Natural killer cell treated with Interleukin-12 subunit alpha and Interleukin-12 subunit beta and Interleukin-15 and Interleukin-18, amount 100 ng/mL, for 72 hours (primary cell): ENCODE data around the gene SLC12A8. TPM values are rescaled to one million over a fixed set of nuclear protein-coding genes. Genes with fewer than 3 reads are reported as not detected.

Experiments used
- ATAC-seq, 2 donors: fragments of 150-1000 bp; cut with Tn5 transposase in 1 of 2; sonication (Bioruptor Pico), chemical (Tn5 transposase) in 1 of 2; 2 replicates each; pipeline ENCODE4 v1.10.0; 2021
- DNase-seq: peaks from one replicate; pipeline ENCODE4 v3.0.0; 2022; ENCODE audit warnings: low spot score
- H3K27ac Mint-ChIP-seq, 2 donors: 1 replicate in 1 of 2; 2 replicates in 1 of 2; pipeline ENCODE4 v1.8.0; 2022; ENCODE audit warnings: mixed read lengths in 2 of 2, mild to moderate bottlenecking in 1 of 2, moderate library complexity in 1 of 2
- H3K27me3 Mint-ChIP-seq, 2 donors: 1 replicate in 1 of 2; 2 replicates in 1 of 2; pipeline ENCODE4 v1.8.0; 2022; ENCODE audit warnings: mixed read lengths in 2 of 2
- H3K36me3 Mint-ChIP-seq: one replicate; pipeline ENCODE4 v1.8.0; 2022; ENCODE audit warnings: mixed read lengths
- H3K4me1 Mint-ChIP-seq, 2 donors: 1 replicate in 1 of 2; 2 replicates in 1 of 2; pipeline ENCODE4 v1.8.0; 2022; ENCODE audit warnings: low read depth in 2 of 2, mixed read lengths in 2 of 2, mild to moderate bottlenecking in 1 of 2
- H3K4me3 Mint-ChIP-seq: one replicate; pipeline ENCODE4 v1.8.0; 2022; ENCODE audit warnings: mixed read lengths
- H3K9me3 Mint-ChIP-seq: 2 replicates; pipeline ENCODE4 v1.8.0; 2022; ENCODE audit warnings: mixed read lengths
- total RNA-seq, 2 donors: library from RNA; stranded (reverse); gene quantifications; one replicate each; pipeline ENCODE4 v1.2.3, GENCODE V29; 2022

The SLC12A8 gene
- total RNA-seq: 1 to 10 TPM; 2.7 to 4.7 TPM

GRCh38 chr3:125212509-125213363, at the start of gene SLC12A8:
Gene SLC12A8 (minus strand): TSS chr3:125212748. CDS start chr3:125211349, 1,399 bp downstream.
- Mint-ChIP-seq H3K36me3 (no peaks in the 10 kb centered on the region), H3K9me3 (no peaks in the 10 kb centered on the region), H3K4me3 (peak within 1 kb of the TSS; percentile 29), H3K27me3 (peaks cover 20 to 30% of the 10 kb centered on the region in 2 donors), H3K4me1 (peaks cover 24 to 29% of the 10 kb centered on the region in 2 donors), H3K27ac (peak within 1 kb of the TSS in 1 of 2 donors; percentile 52)
- peak in 1 of 2 donors; percentile 31 for ATAC-seq
- DNase-seq: no peak

GRCh38 chr3:125262161-125262560, 49.6 kb upstream of the SLC12A8 start:
- peaks cover 7% of the 10 kb centered on the region for H3K36me3 Mint-ChIP-seq
- H3K4me3 Mint-ChIP-seq: no peak overlapping the region
- H3K27me3 Mint-ChIP-seq: no peaks in the 10 kb centered on the region
- peaks cover 3% of the 10 kb centered on the region for H3K9me3 Mint-ChIP-seq
- ATAC-seq: no peak
- H3K4me1 Mint-ChIP-seq: peaks cover 19 to 24% of the 10 kb centered on the region in 2 donors
- H3K27ac Mint-ChIP-seq: no peak overlapping the region
- no peak for DNase-seq

GRCh38 chr3:125261031-125261430, 48.5 kb upstream of the SLC12A8 start:
- H3K27me3 Mint-ChIP-seq: no peaks in the 10 kb centered on the region

GRCh38 chr3:125260158-125260557, 47.6 kb upstream of the SLC12A8 start:
- Mint-ChIP-seq H3K4me1 (peaks cover 9 to 12% of the 10 kb centered on the region in 2 donors), H3K36me3 (peaks cover 13% of the 10 kb centered on the region), H3K4me3 (no peak overlapping the region), H3K27me3 (no peaks in the 10 kb centered on the region), H3K27ac (peak overlapping the region in 1 of 2 donors; percentile 31), H3K9me3 (peaks cover 3% of the 10 kb centered on the region)
- no peak for ATAC-seq
- no peak for DNase-seq

More at GRCh38 chr3:125261031-125261430, 48.5 kb upstream of the SLC12A8 start:
- ATAC-seq (no peak), DNase-seq (no peak)
- Mint-ChIP-seq H3K4me3 (no peak overlapping the region), H3K9me3 (peaks cover 3% of the 10 kb centered on the region), H3K36me3 (peaks cover 13% of the 10 kb centered on the region), H3K27ac (peak overlapping the region in 1 of 2 donors; percentile 3), H3K4me1 (peaks cover 12 to 13% of the 10 kb centered on the region in 2 donors)

- peaks cover 3% of the 10 kb centered on the region for H3K9me3 Mint-ChIP-seq
- peaks cover 13% of the 10 kb centered on the region for H3K36me3 Mint-ChIP-seq
- DNase-seq: no peak
- peaks cover 12 to 13% of the 10 kb centered on the region in 2 donors for H3K4me1 Mint-ChIP-seq
- no peaks in the 10 kb centered on the region for H3K27me3 Mint-ChIP-seq
- no peak for ATAC-seq
- no peak overlapping the region for H3K4me3 Mint-ChIP-seq
- H3K27ac Mint-ChIP-seq: no peak overlapping the region
These were observed 45.0 kb upstream of the SLC12A8 start for GRCh38 chr3:125257536-125257935.

GRCh38 chr3:125256675-125257074, 44.1 kb upstream of the SLC12A8 start:
- DNase-seq: no peak

GRCh38 chr3:125250973-125251372, 38.4 kb upstream of the SLC12A8 start:
- DNase-seq: no peak
- H3K9me3 Mint-ChIP-seq: no peaks in the 10 kb centered on the region
- no peak for ATAC-seq
- no peaks in the 10 kb centered on the region for H3K36me3 Mint-ChIP-seq
- H3K4me1 Mint-ChIP-seq: peaks cover 7 to 11% of the 10 kb centered on the region in 2 donors
- no peak overlapping the region for H3K4me3 Mint-ChIP-seq
- H3K27me3 Mint-ChIP-seq: no peaks in the 10 kb centered on the region
- H3K27ac Mint-ChIP-seq: no peak overlapping the region

More at GRCh38 chr3:125256675-125257074, 44.1 kb upstream of the SLC12A8 start:
- H3K4me3 Mint-ChIP-seq: no peak overlapping the region
- H3K36me3 Mint-ChIP-seq: peaks cover 13% of the 10 kb centered on the region
- no peak for ATAC-seq
- no peaks in the 10 kb centered on the region for H3K27me3 Mint-ChIP-seq
- H3K27ac Mint-ChIP-seq: no peak overlapping the region
- H3K4me1 Mint-ChIP-seq: peaks cover 13% of the 10 kb centered on the region in 2 donors
- peaks cover 3% of the 10 kb centered on the region for H3K9me3 Mint-ChIP-seq

GRCh38 chr3:125246237-125246636, 33.7 kb upstream of the SLC12A8 start:
- DNase-seq (no peak), ATAC-seq (no peak)
- no peaks in the 10 kb centered on the region for H3K36me3 Mint-ChIP-seq
- H3K4me3 Mint-ChIP-seq: no peak overlapping the region
- no peaks in the 10 kb centered on the region for H3K27me3 Mint-ChIP-seq
- H3K27ac Mint-ChIP-seq: no peak overlapping the region
- no peaks in the 10 kb centered on the region for H3K9me3 Mint-ChIP-seq
- H3K4me1 Mint-ChIP-seq: peaks cover 10 to 16% of the 10 kb centered on the region in 2 donors

- Mint-ChIP-seq H3K27ac (no peak overlapping the region), H3K4me1 (peaks cover 17 to 20% of the 10 kb centered on the region in 2 donors), H3K4me3 (no peak overlapping the region), H3K27me3 (no peaks in the 10 kb centered on the region), H3K36me3 (no peaks in the 10 kb centered on the region), H3K9me3 (no peaks in the 10 kb centered on the region)
- DNase-seq: no peak
- no peak for ATAC-seq
These were observed 33.0 kb upstream of the SLC12A8 start for GRCh38 chr3:125245521-125245920.

GRCh38 chr3:125240496-125240895, 27.9 kb upstream of the SLC12A8 start:
- DNase-seq (peak; percentile 63), ATAC-seq (peak; percentile 46 to 68)
- Mint-ChIP-seq H3K4me3 (no peak overlapping the region), H3K9me3 (no peaks in the 10 kb centered on the region), H3K4me1 (peaks cover 32 to 38% of the 10 kb centered on the region in 2 donors), H3K27me3 (no peaks in the 10 kb centered on the region), H3K36me3 (peaks cover 9% of the 10 kb centered on the region), H3K27ac (peak overlapping the region in 1 of 2 donors; percentile 36)

GRCh38 chr3:125239266-125239665, 26.7 kb upstream of the SLC12A8 start:
- no peak for DNase-seq
- ATAC-seq: no peak
- Mint-ChIP-seq H3K36me3 (peaks cover 14% of the 10 kb centered on the region), H3K4me3 (no peak overlapping the region), H3K4me1 (peaks cover 29 to 38% of the 10 kb centered on the region in 2 donors), H3K27ac (no peak overlapping the region), H3K27me3 (no peaks in the 10 kb centered on the region), H3K9me3 (no peaks in the 10 kb centered on the region)

- Mint-ChIP-seq H3K9me3 (no peaks in the 10 kb centered on the region), H3K36me3 (peaks cover 14% of the 10 kb centered on the region), H3K27me3 (no peaks in the 10 kb centered on the region), H3K27ac (no peak overlapping the region), H3K4me3 (no peak overlapping the region), H3K4me1 (peaks cover 29 to 38% of the 10 kb centered on the region in 2 donors)
- DNase-seq: no peak
- ATAC-seq: no peak
These were observed 26.2 kb upstream of the SLC12A8 start for GRCh38 chr3:125238759-125239158.

- no peak overlapping the region for H3K4me3 Mint-ChIP-seq
- no peak for ATAC-seq
- H3K36me3 Mint-ChIP-seq: peaks cover 29% of the 10 kb centered on the region
- H3K27ac Mint-ChIP-seq: no peak overlapping the region
- DNase-seq: no peak
- peaks cover 40 to 53% of the 10 kb centered on the region in 2 donors for H3K4me1 Mint-ChIP-seq
- H3K27me3 Mint-ChIP-seq: no peaks in the 10 kb centered on the region
- no peaks in the 10 kb centered on the region for H3K9me3 Mint-ChIP-seq
These were observed 23.9 kb upstream of the SLC12A8 start for GRCh38 chr3:125236331-125236903.

GRCh38 chr3:125234831-125235230, 22.3 kb upstream of the SLC12A8 start:
- Mint-ChIP-seq H3K4me1 (peaks cover 35 to 43% of the 10 kb centered on the region in 2 donors), H3K27ac (no peak overlapping the region), H3K36me3 (peaks cover 29% of the 10 kb centered on the region), H3K9me3 (no peaks in the 10 kb centered on the region), H3K27me3 (no peaks in the 10 kb centered on the region), H3K4me3 (no peak overlapping the region)
- DNase-seq: no peak
- ATAC-seq: no peak
